ENCODE data around the gene TAPBP.

- TF ChIP-seq, protein P1, sequence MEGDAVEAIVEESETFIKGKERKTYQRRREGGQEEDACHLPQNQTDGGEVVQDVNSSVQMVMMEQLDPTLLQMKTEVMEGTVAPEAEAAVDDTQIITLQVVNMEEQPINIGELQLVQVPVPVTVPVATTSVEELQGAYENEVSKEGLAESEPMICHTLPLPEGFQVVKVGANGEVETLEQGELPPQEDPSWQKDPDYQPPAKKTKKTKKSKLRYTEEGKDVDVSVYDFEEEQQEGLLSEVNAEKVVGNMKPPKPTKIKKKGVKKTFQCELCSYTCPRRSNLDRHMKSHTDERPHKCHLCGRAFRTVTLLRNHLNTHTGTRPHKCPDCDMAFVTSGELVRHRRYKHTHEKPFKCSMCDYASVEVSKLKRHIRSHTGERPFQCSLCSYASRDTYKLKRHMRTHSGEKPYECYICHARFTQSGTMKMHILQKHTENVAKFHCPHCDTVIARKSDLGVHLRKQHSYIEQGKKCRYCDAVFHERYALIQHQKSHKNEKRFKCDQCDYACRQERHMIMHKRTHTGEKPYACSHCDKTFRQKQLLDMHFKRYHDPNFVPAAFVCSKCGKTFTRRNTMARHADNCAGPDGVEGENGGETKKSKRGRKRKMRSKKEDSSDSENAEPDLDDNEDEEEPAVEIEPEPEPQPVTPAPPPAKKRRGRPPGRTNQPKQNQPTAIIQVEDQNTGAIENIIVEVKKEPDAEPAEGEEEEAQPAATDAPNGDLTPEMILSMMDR (IDR thresholded peaks at IDR 0.05): no peak
- no peak for TF ChIP-seq POLR2A (IDR thresholded peaks at IDR 0.05)
- no peak for TF ChIP-seq POLR2AphosphoS5 (IDR thresholded peaks at IDR 0.05; ENCODE audit: insufficient read depth in 1 of 2, low read depth in 1 of 2)
These were observed 22.6 kb upstream of the TAPBP start for GRCh38 chr6:33336495-33336894.

Data from vagina (tissue), 2 donors.